ENCODE data around the gene RFX8.

DNA sequence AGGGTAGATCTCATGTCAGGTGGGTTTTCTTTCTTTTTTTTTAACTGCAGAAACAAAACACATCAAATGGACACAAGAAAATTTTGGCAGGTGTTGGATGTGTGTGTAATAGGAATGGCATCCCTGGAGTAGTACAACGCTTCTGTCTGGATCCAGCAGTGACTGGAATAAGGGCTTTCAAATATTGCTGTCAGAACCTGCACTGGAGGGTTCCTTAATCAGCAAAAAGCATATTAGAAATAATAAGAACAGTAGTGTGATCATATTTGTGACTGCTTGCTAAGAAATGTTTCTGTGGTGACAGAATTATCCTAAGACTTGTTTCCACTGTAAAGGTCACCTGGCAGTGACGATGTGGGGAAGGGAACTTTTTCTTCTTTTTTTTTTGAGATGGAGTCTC lies 118.4 kb downstream of the RFX8 start:
- TF ChIP-seq, protein P1, sequence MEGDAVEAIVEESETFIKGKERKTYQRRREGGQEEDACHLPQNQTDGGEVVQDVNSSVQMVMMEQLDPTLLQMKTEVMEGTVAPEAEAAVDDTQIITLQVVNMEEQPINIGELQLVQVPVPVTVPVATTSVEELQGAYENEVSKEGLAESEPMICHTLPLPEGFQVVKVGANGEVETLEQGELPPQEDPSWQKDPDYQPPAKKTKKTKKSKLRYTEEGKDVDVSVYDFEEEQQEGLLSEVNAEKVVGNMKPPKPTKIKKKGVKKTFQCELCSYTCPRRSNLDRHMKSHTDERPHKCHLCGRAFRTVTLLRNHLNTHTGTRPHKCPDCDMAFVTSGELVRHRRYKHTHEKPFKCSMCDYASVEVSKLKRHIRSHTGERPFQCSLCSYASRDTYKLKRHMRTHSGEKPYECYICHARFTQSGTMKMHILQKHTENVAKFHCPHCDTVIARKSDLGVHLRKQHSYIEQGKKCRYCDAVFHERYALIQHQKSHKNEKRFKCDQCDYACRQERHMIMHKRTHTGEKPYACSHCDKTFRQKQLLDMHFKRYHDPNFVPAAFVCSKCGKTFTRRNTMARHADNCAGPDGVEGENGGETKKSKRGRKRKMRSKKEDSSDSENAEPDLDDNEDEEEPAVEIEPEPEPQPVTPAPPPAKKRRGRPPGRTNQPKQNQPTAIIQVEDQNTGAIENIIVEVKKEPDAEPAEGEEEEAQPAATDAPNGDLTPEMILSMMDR (IDR thresholded peaks at IDR 0.05): no peak
- no peak for TF ChIP-seq POLR2A (IDR thresholded peaks at IDR 0.05)
